H9 (cell line): Measurements from ENCODE around the gene KLF2. TPM values are rescaled to one million over a fixed set of nuclear protein-coding genes. Genes with fewer than 3 reads are reported as not detected.

ENCODE experiments used
- DNase-seq: peaks from one replicate; pipeline ENCODE4 v3.0.0-alpha.2; 2017
- H2AFZ ChIP-seq: one replicate; pipeline ENCODE4 v1.6.1; 2013; ENCODE audit warnings: mild to moderate bottlenecking, low read length, control low read depth, moderate library complexity
- H2AK5ac ChIP-seq: 2 replicates; pipeline ENCODE4 v1.6.1; 2013; ENCODE audit warnings: low read length, control low read depth, mixed read lengths; ENCODE audit not compliant: insufficient read length
- H2BK120ac ChIP-seq: one replicate; pipeline ENCODE4 v1.6.1; 2013; ENCODE audit warnings: low read depth, mild to moderate bottlenecking, low read length, control low read depth, inconsistent platforms; ENCODE audit not compliant: poor library complexity, severe bottlenecking
- H2BK12ac ChIP-seq: 2 replicates; pipeline ENCODE4 v1.6.1; 2013; ENCODE audit warnings: low read length, control low read depth, mixed read lengths, low read depth; ENCODE audit not compliant: insufficient read length
- H2BK15ac ChIP-seq: 2 replicates; pipeline ENCODE4 v1.6.1; 2013; ENCODE audit warnings: low read depth, low read length, control low read depth
- H2BK20ac ChIP-seq: one replicate; pipeline ENCODE4 v1.6.1; 2013; ENCODE audit warnings: low read depth, mild to moderate bottlenecking, low read length, control low read depth, inconsistent platforms; ENCODE audit not compliant: poor library complexity, severe bottlenecking
- H2BK5ac ChIP-seq: 2 replicates; pipeline ENCODE4 v1.6.1; 2013; ENCODE audit warnings: low read length, control low read depth, mixed read lengths; ENCODE audit not compliant: insufficient read length
- H3K14ac ChIP-seq: 2 replicates; pipeline ENCODE4 v1.6.1; 2013; ENCODE audit warnings: low read length, control low read depth; ENCODE audit not compliant: insufficient read depth
- H3K18ac ChIP-seq: 2 replicates; pipeline ENCODE4 v1.6.1; 2013; ENCODE audit warnings: low read depth, mild to moderate bottlenecking, mixed read lengths, low read length, control low read depth; ENCODE audit not compliant: insufficient read length
- H3K23ac ChIP-seq: 2 replicates; pipeline ENCODE4 v1.6.1; 2013; ENCODE audit warnings: low read length, control low read depth, mixed read lengths, low read depth; ENCODE audit not compliant: insufficient read length
- H3K23me2 ChIP-seq: 2 replicates; pipeline ENCODE4 v1.6.1; 2013; ENCODE audit warnings: low read depth, mild to moderate bottlenecking, mixed read lengths, low read length, control low read depth; ENCODE audit not compliant: insufficient read length, poor library complexity, severe bottlenecking
- H3K27ac ChIP-seq: 2 replicates; pipeline ENCODE4 v1.5.1; 2013; ENCODE audit warnings: low read length, control low read depth, mixed read lengths, low read depth; ENCODE audit not compliant: insufficient read length
- H3K27me3 ChIP-seq: 2 replicates; pipeline ENCODE4 v1.6.1; 2013; ENCODE audit warnings: low read length, control low read depth, inconsistent platforms; ENCODE audit not compliant: insufficient read depth
- H3K4ac ChIP-seq: 2 replicates; pipeline ENCODE4 v1.6.1; 2013; ENCODE audit warnings: low read depth, mild to moderate bottlenecking, control low read depth, inconsistent platforms, low read length, moderate library complexity
- H3K4me1 ChIP-seq: 2 replicates; pipeline ENCODE4 v1.6.1; 2013; ENCODE audit warnings: low read length, control low read depth, inconsistent platforms; ENCODE audit not compliant: insufficient read depth
- H3K4me2 ChIP-seq: 2 replicates; pipeline ENCODE4 v1.6.1; 2013; ENCODE audit warnings: low read length, control low read depth, mixed read lengths; ENCODE audit not compliant: insufficient read length, insufficient read depth
- H3K56ac ChIP-seq: 2 replicates; pipeline ENCODE4 v1.6.1; 2013; ENCODE audit warnings: low read depth, mild to moderate bottlenecking, mixed read lengths, low read length, control low read depth; ENCODE audit not compliant: insufficient read length
- H3K79me1 ChIP-seq: 2 replicates; pipeline ENCODE4 v1.6.1; 2013; ENCODE audit warnings: low read depth, mild to moderate bottlenecking, moderate library complexity, low read length, control low read depth, inconsistent platforms; ENCODE audit not compliant: insufficient read depth, poor library complexity, severe bottlenecking
- H3K79me2 ChIP-seq: 2 replicates; pipeline ENCODE4 v1.6.1; 2013; ENCODE audit warnings: low read length, control low read depth, inconsistent platforms; ENCODE audit not compliant: insufficient read depth
- H3K9ac ChIP-seq: 2 replicates; pipeline ENCODE4 v1.6.1; 2013; ENCODE audit warnings: low read length, control low read depth, mixed read lengths; ENCODE audit not compliant: insufficient read length; ENCODE audit errors: extremely low read depth
- H3K9me3 ChIP-seq: one replicate; pipeline ENCODE4 v1.6.1; 2013; ENCODE audit warnings: low read depth, low read length, inconsistent platforms; ENCODE audit not compliant: control insufficient read depth
- H3T11ph ChIP-seq: one replicate; pipeline ENCODE4 v1.6.1; 2013; ENCODE audit warnings: mild to moderate bottlenecking, low read length, control low read depth, inconsistent platforms
- H4K20me1 ChIP-seq: one replicate; pipeline ENCODE4 v1.6.1; 2013; ENCODE audit not compliant: control insufficient read depth, insufficient read length, insufficient read depth
- H4K5ac ChIP-seq: 2 replicates; pipeline ENCODE4 v1.6.1; 2013; ENCODE audit warnings: low read depth, mild to moderate bottlenecking, mixed read lengths, low read length, control low read depth; ENCODE audit not compliant: insufficient read length
- H4K8ac ChIP-seq: replicated peaks from 2 replicates; pipeline ENCODE4 v1.6.1; 2013; ENCODE audit warnings: low read length, control low read depth, mixed read lengths, low read depth; ENCODE audit not compliant: insufficient read length
- H4K91ac ChIP-seq: 2 replicates; pipeline ENCODE4 v1.6.1; 2013; ENCODE audit warnings: low read depth, mild to moderate bottlenecking, moderate library complexity, mixed read lengths, low read length, control low read depth; ENCODE audit not compliant: insufficient read length
- H3K27ac Mint-ChIP-seq, 3 experiments: 2 replicates in 2 of 3; 3 replicates in 1 of 3; pipeline ENCODE4 v1.8.0; 2020 to 2021; ENCODE audit warnings: mixed read lengths in 3 of 3, mild to moderate bottlenecking in 1 of 3, moderate library complexity in 1 of 3
- H3K27me3 Mint-ChIP-seq: 2 replicates; pipeline ENCODE4 v1.8.0; 2021; ENCODE audit warnings: low read depth, mild to moderate bottlenecking, moderate library complexity, mixed read lengths
- H3K36me3 Mint-ChIP-seq, 3 experiments: 2 replicates in 2 of 3; 3 replicates in 1 of 3; pipeline ENCODE4 v1.8.0; 2020 to 2021; ENCODE audit warnings: low read depth in 3 of 3, mixed read lengths in 3 of 3; ENCODE audit not compliant: insufficient read depth in 1 of 3
- H3K4me1 Mint-ChIP-seq, 2 experiments: 2 replicates each; pipeline ENCODE4 v1.8.0; 2020; ENCODE audit warnings: mixed read lengths in 2 of 2
- H3K4me3 Mint-ChIP-seq, 2 experiments: 2 replicates in 1 of 2; 3 replicates in 1 of 2; pipeline ENCODE4 v1.8.0; 2020 to 2021; ENCODE audit warnings: mild to moderate bottlenecking in 2 of 2, mixed read lengths in 2 of 2, moderate library complexity in 1 of 2
- H3K9me3 Mint-ChIP-seq, 2 experiments: 2 replicates in 1 of 2; 3 replicates in 1 of 2; pipeline ENCODE4 v1.8.0; 2020; ENCODE audit warnings: mild to moderate bottlenecking in 2 of 2, mixed read lengths in 2 of 2, moderate library complexity in 1 of 2
- CTCF ChIP-seq: fragments of 200-600 bp; sonication (generic); conservative IDR thresholded peaks from 3 replicates; pipeline ENCODE4 v1.8.0; 2021; ENCODE audit warnings: antibody characterized with exemption, mild to moderate bottlenecking
- WGBS: extraction: QIAGEN DNeasy Blood & Tissue Kit; methylation state at CpG from one replicate; pipeline ENCODE4 v1.1.7; 2013; ENCODE audit warnings: missing lambda C conversion rate, low lambda C conversion rate, mixed read lengths; ENCODE audit not compliant: insufficient read length; ENCODE audit errors: extremely low coverage; 5-methylcytosine and 5-hydroxymethylcytosine counted together
- total RNA-seq: library from RNA; stranded (reverse); gene quantifications from 2 replicates; pipeline ENCODE4 v1.2.1, GENCODE V29; 2021

Gene KLF2
- total RNA-seq, 1 experiment from 2014 or later = 0.33 TPM

- H3K9me3 ChIP-seq = no peaks in the 10 kb centered on the region
- peaks cover 7% of the 10 kb centered on the region for H3K27me3 Mint-ChIP-seq
- no CpG with 5 or more reads among the region's 27 CpGs for WGBS
Observed at GRCh38 chr19:16293118-16294091, 31.2 kb upstream of the KLF2 start.

More at GRCh38 chr19:16293118-16294091, 31.2 kb upstream of the KLF2 start:
- Histone ChIP-seq H2BK5ac (no peak overlapping the region), H3K79me1 (no peaks in the 10 kb centered on the region), H3K23me2 (no peaks in the 10 kb centered on the region), H4K91ac (no peak overlapping the region), H3K56ac (no peak overlapping the region), H4K8ac (no peak overlapping the region), H3K23ac (no peak overlapping the region), H4K5ac (no peak overlapping the region), H2BK120ac (no peak overlapping the region), H2BK20ac (no peak overlapping the region), H3K4me1 (no peaks in the 10 kb centered on the region), H3K27ac (no peak overlapping the region), H3K4ac (no peak overlapping the region), H3K27me3 (no peaks in the 10 kb centered on the region), H2BK15ac (no peak overlapping the region), H3K4me2 (no peak overlapping the region), H2AK5ac (no peak overlapping the region), H3K18ac (no peak overlapping the region), H3K9ac (no peak overlapping the region), H3T11ph (no peak overlapping the region), H3K79me2 (no peaks in the 10 kb centered on the region), H2AFZ (no peak overlapping the region), H4K20me1 (no peaks in the 10 kb centered on the region), H3K14ac (no peak overlapping the region), H2BK12ac (no peak overlapping the region)
- Mint-ChIP-seq H3K36me3 (no peaks in the 10 kb centered on the region), H3K4me1 (peaks cover 3 to 9% of the 10 kb centered on the region in 2 experiments), H3K4me3 (no peak overlapping the region), H3K27ac (no peak overlapping the region), H3K9me3 (no peaks in the 10 kb centered on the region; a peak in 2 of 5 replicates)
- no peak for TF ChIP-seq CTCF
- DNase-seq = no peak
